Activated T-helper 1 cell treated with anti-CD3 and anti-CD28 coated beads, Interleukin-12 subunit alpha, Interleukin-12 subunit beta, Interleukin-2, Interleukin-4 antibody, amounts not matched to agents 30 ng/mL and 10 ng/mL and 1 ng/mL, durations not matched to agents 14 hours and 24 hours and 36 hours (primary cell): ENCODE results near the gene DOHH. TPM values are rescaled to one million over a fixed set of nuclear protein-coding genes. Genes with fewer than 3 reads are reported as not detected.

Experiments
- DNase-seq: peaks from one replicate; pipeline ENCODE4 v3.0.0; 2021; ENCODE audit warnings: low spot score
- H3K27ac Mint-ChIP-seq: one replicate; pipeline ENCODE4 v1.8.0; 2021; ENCODE audit warnings: mild to moderate bottlenecking, mixed read lengths
- H3K27me3 Mint-ChIP-seq: one replicate; pipeline ENCODE4 v1.8.0; 2022; ENCODE audit warnings: mild to moderate bottlenecking, moderate library complexity, mixed read lengths; ENCODE audit not compliant: insufficient read depth
- H3K36me3 Mint-ChIP-seq: one replicate; pipeline ENCODE4 v1.8.0; 2021; ENCODE audit warnings: low read depth, mixed read lengths
- H3K4me1 Mint-ChIP-seq: one replicate; pipeline ENCODE4 v1.8.0; 2021; ENCODE audit warnings: low read depth, mixed read lengths
- H3K4me3 Mint-ChIP-seq: one replicate; pipeline ENCODE4 v1.8.0; 2021; ENCODE audit warnings: mild to moderate bottlenecking, moderate library complexity, mixed read lengths
- H3K9me3 Mint-ChIP-seq: one replicate; pipeline ENCODE4 v1.8.0; 2021; ENCODE audit warnings: mixed read lengths
- intact Hi-C: fragments of 100-400 bp; cut with micrococcal nuclease; formaldehyde crosslinking; loops from one replicate; pipeline ENCODE4 v1.15.1; 2024
- total RNA-seq: library from RNA; stranded (reverse); gene quantifications from 2 replicates; pipeline ENCODE4 v1.2.3, GENCODE V29; 2022

The DOHH gene, protein sequence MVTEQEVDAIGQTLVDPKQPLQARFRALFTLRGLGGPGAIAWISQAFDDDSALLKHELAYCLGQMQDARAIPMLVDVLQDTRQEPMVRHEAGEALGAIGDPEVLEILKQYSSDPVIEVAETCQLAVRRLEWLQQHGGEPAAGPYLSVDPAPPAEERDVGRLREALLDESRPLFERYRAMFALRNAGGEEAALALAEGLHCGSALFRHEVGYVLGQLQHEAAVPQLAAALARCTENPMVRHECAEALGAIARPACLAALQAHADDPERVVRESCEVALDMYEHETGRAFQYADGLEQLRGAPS
- 20.6 and 21.6 TPM in 2 replicates for total RNA-seq

DNA sequence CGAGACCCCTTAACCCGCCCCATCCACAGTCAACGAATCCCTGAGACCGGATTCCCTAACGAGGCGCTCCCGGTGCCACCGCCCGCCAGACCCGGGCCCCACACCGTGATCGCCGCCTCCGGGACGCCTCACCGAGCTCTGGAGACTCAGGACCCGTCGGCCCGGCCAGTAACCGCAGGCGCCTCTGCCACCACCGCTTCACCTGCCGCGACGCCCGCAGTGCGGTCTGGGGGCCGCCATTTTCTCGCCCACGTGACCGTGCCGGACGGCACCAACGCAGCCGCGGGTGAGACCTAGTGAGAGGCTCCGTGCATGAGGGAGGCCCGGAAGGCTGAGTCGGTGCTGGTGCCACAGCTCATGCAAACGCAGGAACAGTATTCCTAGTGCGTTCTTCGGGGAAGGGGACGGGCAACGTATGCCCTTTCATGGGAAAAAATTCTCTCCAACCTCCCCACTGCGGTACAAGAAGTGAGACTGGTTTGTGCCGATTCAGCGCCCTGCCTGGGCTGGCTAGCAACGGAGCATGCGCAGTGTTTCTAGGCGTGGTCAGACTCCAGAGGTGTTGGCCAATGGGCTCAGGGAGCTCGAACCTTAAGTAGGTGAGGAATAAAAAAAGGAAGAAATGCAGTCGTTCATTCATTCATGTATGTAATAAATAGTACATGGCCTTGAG is at the start of gene DOHH:
DOHH (minus strand) TSS at position 246 of the 673 bp plus-strand sequence. CDS start 3,860 bp downstream, outside the sequence.
- peak within 1 kb of the TSS; percentile 91 for H3K4me3 Mint-ChIP-seq
- peaks cover 35% of the 10 kb centered on the region for H3K4me1 Mint-ChIP-seq
- H3K36me3 Mint-ChIP-seq: peaks cover 17% of the 10 kb centered on the region
- intact Hi-C loops: loop anchor here (2.0 kb wide), 1 partner anchor 66 kb away; no protein-coding TSS in a partner anchor
- peak within 1 kb of the TSS; percentile 97 for H3K27ac Mint-ChIP-seq
- peak; percentile 92 for DNase-seq
- H3K27me3 Mint-ChIP-seq: peaks cover 2% of the 10 kb centered on the region
- no peaks in the 10 kb centered on the region for H3K9me3 Mint-ChIP-seq

DNA sequence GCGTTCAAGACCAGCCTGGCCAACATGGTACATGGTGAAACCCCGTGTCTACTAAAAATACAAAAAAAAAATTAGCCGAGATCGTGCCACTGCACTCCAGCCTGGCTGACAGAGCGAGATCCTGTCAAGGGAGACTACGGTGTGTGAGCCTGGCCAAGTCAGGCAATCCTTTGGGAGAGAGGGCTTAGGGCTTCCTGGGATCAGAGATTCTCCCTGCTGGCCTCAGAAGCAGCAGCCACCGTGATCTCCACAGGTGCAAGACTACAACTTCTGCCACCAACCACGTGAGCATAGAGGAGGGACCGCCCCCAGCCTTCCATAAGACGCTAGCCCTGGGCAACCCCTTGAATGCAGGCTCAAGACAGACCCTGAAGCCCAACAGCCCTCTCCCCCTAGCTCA is 49.3 kb upstream of the DOHH start:
- no peak overlapping the region for H3K4me3 Mint-ChIP-seq
- H3K27ac Mint-ChIP-seq: no peak overlapping the region
- H3K9me3 Mint-ChIP-seq: no peaks in the 10 kb centered on the region
- peaks cover 10% of the 10 kb centered on the region for H3K36me3 Mint-ChIP-seq
- no peaks in the 10 kb centered on the region for H3K27me3 Mint-ChIP-seq
- peaks cover 10% of the 10 kb centered on the region for H3K4me1 Mint-ChIP-seq
- intact Hi-C loops: no loop called here
- DNase-seq: no peak

- DNase-seq: no peak
- no peaks in the 10 kb centered on the region for H3K9me3 Mint-ChIP-seq
- peaks cover 4% of the 10 kb centered on the region for H3K4me1 Mint-ChIP-seq
- intact Hi-C loops: no loop called here
- peak overlapping the region; percentile 73 for H3K27ac Mint-ChIP-seq
- no peak overlapping the region for H3K4me3 Mint-ChIP-seq
- H3K27me3 Mint-ChIP-seq: no peaks in the 10 kb centered on the region
- H3K36me3 Mint-ChIP-seq: peaks cover 10% of the 10 kb centered on the region
Measured at GRCh38 chr19:3548606-3549005, 48.1 kb upstream of the DOHH start.

- DNase-seq: no peak
- peaks cover 4% of the 10 kb centered on the region for H3K4me1 Mint-ChIP-seq
- no peaks in the 10 kb centered on the region for H3K9me3 Mint-ChIP-seq
- H3K4me3 Mint-ChIP-seq: no peak overlapping the region
- H3K27me3 Mint-ChIP-seq: no peaks in the 10 kb centered on the region
- peaks cover 10% of the 10 kb centered on the region for H3K36me3 Mint-ChIP-seq
- H3K27ac Mint-ChIP-seq: no peak overlapping the region
- intact Hi-C loops: no loop called here
Measured at GRCh38 chr19:3547767-3548282, 47.4 kb upstream of the DOHH start.

GRCh38 chr19:3547301-3547731 is 46.8 kb upstream of the DOHH start:
- Mint-ChIP-seq H3K4me1 (peaks cover 4% of the 10 kb centered on the region), H3K9me3 (no peaks in the 10 kb centered on the region), H3K4me3 (no peak overlapping the region), H3K27me3 (no peaks in the 10 kb centered on the region), H3K36me3 (peaks cover 10% of the 10 kb centered on the region), H3K27ac (no peak overlapping the region)
- intact Hi-C loops: no loop called here
- DNase-seq: no peak

DNA sequence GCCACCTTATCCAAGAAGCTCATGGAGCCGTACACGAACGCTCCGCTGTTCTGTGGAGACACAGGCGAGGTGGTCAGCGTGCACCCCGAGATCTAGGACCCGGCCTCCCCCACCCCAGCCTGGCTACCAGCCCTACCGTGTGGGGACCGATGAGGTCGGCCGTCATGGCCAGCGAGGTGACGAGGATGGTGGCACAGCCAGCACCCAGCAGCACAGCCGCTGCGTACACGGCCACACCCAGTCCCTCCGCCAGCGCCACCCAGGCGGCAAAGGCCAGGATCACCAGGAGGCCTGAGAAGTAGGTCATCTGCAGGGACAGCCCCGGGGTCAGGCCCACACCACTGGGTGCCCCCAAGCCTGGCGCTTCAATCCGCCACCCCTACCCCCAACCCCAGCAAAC is 45.6 kb upstream of the DOHH start:
- Mint-ChIP-seq H3K27me3 (no peaks in the 10 kb centered on the region), H3K4me3 (no peak overlapping the region), H3K36me3 (peaks cover 10% of the 10 kb centered on the region), H3K9me3 (no peaks in the 10 kb centered on the region), H3K27ac (no peak overlapping the region), H3K4me1 (no peaks in the 10 kb centered on the region)
- intact Hi-C loops: no loop called here
- no peak for DNase-seq

GRCh38 chr19:3545669-3546034 is 45.2 kb upstream of the DOHH start:
- no peaks in the 10 kb centered on the region for H3K9me3 Mint-ChIP-seq
- no peaks in the 10 kb centered on the region for H3K27me3 Mint-ChIP-seq
- intact Hi-C loops: loop anchor here (1.0 kb wide), 1 partner anchor 161 kb away; no protein-coding TSS in a partner anchor
- no peak overlapping the region for H3K4me3 Mint-ChIP-seq
- H3K4me1 Mint-ChIP-seq: no peaks in the 10 kb centered on the region
- DNase-seq: no peak
- peak overlapping the region; percentile 5 for H3K27ac Mint-ChIP-seq
- peaks cover 10% of the 10 kb centered on the region for H3K36me3 Mint-ChIP-seq

DNA sequence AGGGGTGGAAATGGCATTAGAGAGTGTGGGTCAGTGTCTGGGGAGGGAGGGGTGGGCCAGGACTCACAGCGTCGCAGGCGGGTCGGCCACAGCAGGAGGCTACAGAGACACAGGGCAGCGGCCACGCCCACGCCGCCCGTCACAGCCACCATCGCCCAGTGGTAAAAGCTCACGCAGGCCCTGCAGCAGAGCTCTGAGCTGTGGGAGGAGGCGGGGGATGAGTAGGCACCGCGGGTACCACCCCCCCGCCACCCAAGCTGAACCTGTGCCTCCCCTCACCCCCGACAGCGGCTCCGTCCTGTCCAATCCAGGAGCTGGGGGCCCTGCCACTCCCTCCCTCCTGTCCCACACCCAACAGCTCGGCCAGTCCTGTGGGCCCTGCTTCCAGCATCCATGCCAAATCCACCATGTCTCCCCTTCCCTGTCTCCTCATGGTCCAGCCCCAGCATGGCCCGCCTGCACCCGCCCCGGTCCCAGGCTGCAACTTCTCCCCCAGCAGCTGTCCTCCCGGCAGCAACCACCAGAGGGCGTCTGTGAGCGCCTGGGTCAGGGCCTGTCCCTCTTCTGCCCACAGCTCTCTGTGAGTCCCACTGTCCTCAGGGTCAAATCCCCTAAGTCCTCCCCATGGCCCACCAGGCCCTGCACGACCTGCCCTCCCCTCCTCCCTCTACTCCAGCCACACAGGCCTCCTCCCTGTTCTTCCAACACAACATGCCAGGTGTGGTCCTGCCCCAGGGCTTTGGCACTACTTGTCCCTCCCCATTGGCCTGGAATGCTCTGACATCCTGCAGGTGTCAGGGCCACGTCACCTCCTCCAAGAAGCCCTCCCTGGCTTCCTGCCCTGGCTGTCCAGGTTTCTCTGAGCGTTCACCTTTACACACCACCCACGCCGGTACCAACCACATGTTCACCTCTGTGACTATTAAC is 44.5 kb upstream of the DOHH start:
- Mint-ChIP-seq H3K4me3 (no peak overlapping the region), H3K4me1 (no peaks in the 10 kb centered on the region), H3K36me3 (peaks cover 10% of the 10 kb centered on the region), H3K27ac (peak overlapping the region; percentile 5), H3K9me3 (no peaks in the 10 kb centered on the region), H3K27me3 (no peaks in the 10 kb centered on the region)
- intact Hi-C loops: loop anchor here (1.0 kb wide), 1 partner anchor 161 kb away; no protein-coding TSS in a partner anchor
- DNase-seq: peak; percentile 66

GRCh38 chr19:3544058-3544376 is 43.5 kb upstream of the DOHH start:
- Mint-ChIP-seq H3K36me3 (peaks cover 14% of the 10 kb centered on the region), H3K27ac (no peak overlapping the region), H3K9me3 (no peaks in the 10 kb centered on the region), H3K27me3 (no peaks in the 10 kb centered on the region), H3K4me1 (no peaks in the 10 kb centered on the region), H3K4me3 (no peak overlapping the region)
- DNase-seq: no peak
- intact Hi-C loops: no loop called here

DNA sequence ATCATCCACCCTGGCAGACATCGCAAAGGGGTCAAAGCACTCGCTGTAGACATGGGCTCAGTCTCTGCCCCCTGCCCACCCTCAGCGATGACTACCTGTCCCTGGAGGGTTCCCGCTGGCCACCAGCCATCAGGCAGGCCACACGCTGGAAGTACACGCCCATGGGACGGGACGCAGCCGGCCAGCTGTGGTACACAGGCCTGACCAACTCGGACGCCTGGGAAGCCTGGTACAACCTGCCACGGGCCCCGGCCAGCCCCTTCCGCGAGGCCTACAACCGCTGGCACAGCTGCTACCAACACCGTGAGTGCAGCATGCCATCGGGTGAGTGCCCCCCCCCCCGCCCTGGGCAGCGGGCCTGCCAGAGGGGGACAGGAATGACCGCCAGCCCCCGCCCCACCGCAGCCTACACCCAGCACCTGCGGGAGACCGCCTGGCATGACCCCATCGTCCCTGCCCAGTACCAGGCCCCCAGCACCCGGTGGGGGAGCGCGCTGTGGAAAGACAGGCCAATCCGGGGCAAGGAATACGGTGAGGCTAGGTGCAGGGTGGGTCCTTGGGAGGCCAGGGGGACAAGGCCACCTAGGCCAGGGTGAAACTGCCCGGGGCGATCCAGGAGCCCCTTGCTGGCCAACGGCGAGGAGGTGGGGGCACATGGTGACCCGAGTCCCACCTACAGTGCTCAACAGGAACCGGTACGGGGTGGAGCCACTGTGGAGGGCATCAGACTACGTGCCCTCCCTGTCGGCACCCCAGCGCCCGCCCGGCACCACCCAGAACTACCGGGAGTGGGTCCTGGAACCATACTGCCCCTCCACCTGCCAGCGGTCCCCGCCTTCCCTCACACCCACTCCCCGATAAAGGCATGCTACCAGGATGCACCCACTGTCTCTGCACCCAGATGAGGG is 42.9 kb upstream of the DOHH start:
- intact Hi-C loops: no loop called here
- peaks cover 14% of the 10 kb centered on the region for H3K36me3 Mint-ChIP-seq
- no peak overlapping the region for H3K4me3 Mint-ChIP-seq
- DNase-seq: no peak
- H3K27me3 Mint-ChIP-seq: no peaks in the 10 kb centered on the region
- no peaks in the 10 kb centered on the region for H3K4me1 Mint-ChIP-seq
- no peak overlapping the region for H3K27ac Mint-ChIP-seq
- no peaks in the 10 kb centered on the region for H3K9me3 Mint-ChIP-seq

GRCh38 chr19:3539756-3540118 is 39.3 kb upstream of the DOHH start:
- Mint-ChIP-seq H3K27me3 (no peaks in the 10 kb centered on the region), H3K9me3 (no peaks in the 10 kb centered on the region), H3K36me3 (peaks cover 13% of the 10 kb centered on the region), H3K27ac (no peak overlapping the region), H3K4me1 (no peaks in the 10 kb centered on the region), H3K4me3 (no peak overlapping the region)
- DNase-seq: no peak
- intact Hi-C loops: no loop called here
